Mesodermal cell (in vitro differentiated cells): ENCODE measurements around the gene DGKG.

Experiments
- H3K27ac ChIP-seq: 2 replicates; pipeline ENCODE4 v1.7.0; 2013; ENCODE audit warnings: mild to moderate bottlenecking, low read depth, low read length, moderate library complexity; ENCODE audit not compliant: severe bottlenecking
- H3K36me3 ChIP-seq: 2 replicates; pipeline ENCODE4 v1.7.1; 2013; ENCODE audit warnings: mild to moderate bottlenecking, low read length, moderate library complexity; ENCODE audit not compliant: control insufficient read depth, insufficient read depth
- H3K4me1 ChIP-seq: one replicate; pipeline ENCODE4 v1.7.1; 2013; ENCODE audit warnings: mild to moderate bottlenecking, low read length; ENCODE audit not compliant: insufficient read depth, control insufficient read depth, poor library complexity, severe bottlenecking
- H3K4me3 ChIP-seq: 2 replicates; pipeline ENCODE4 v1.7.0; 2013; ENCODE audit warnings: low read length, control low read depth, mild to moderate bottlenecking; ENCODE audit not compliant: insufficient read depth, poor library complexity, severe bottlenecking; ENCODE audit errors: extremely low read depth
- H3K9me3 ChIP-seq: 2 replicates; pipeline ENCODE4 v1.7.1; 2013; ENCODE audit warnings: mild to moderate bottlenecking, low read length, moderate library complexity; ENCODE audit not compliant: control insufficient read depth
- whole genome bisulfite sequencing, 2 experiments: methylation state at CpG; one replicate each; pipeline ENCODE4 v1.1.5; 2013; ENCODE audit warnings: missing lambda C conversion rate in 2 of 2; ENCODE audit not compliant: insufficient coverage in 2 of 2; 5-methylcytosine and 5-hydroxymethylcytosine counted together

The DGKG gene

GRCh38 chr3:186137051-186137685, 224.9 kb downstream of the DGKG start:
- H3K4me3 ChIP-seq, result no peak overlapping the region
- no peaks in the 10 kb centered on the region for H3K4me1 ChIP-seq
- H3K9me3 ChIP-seq, result no peaks in the 10 kb centered on the region
- peak overlapping the region; percentile 29 for H3K27ac ChIP-seq
- no peaks in the 10 kb centered on the region for H3K36me3 ChIP-seq
- 92 to 93% methylated on average over 12 to 13 of the region's 15 CpGs for WGBS, 2 experiments

- Histone ChIP-seq H3K4me1 (no peaks in the 10 kb centered on the region), H3K9me3 (no peaks in the 10 kb centered on the region), H3K36me3 (no peaks in the 10 kb centered on the region), H3K27ac (no peak overlapping the region), H3K4me3 (no peak overlapping the region)
- WGBS, 2 experiments, result 90 to 92% methylated on average over 5 of the region's 5 CpGs
These were observed 228.1 kb downstream of the DGKG start for GRCh38 chr3:186133980-186134379.

GRCh38 chr3:186132487-186132886, 229.5 kb downstream of the DGKG start:
- no peak overlapping the region for H3K27ac ChIP-seq
- no peaks in the 10 kb centered on the region for H3K9me3 ChIP-seq
- WGBS, 2 experiments, result 90 to 91% methylated on average over 2 of the region's 2 CpGs
- H3K36me3 ChIP-seq, result no peaks in the 10 kb centered on the region
- no peak overlapping the region for H3K4me3 ChIP-seq
- no peaks in the 10 kb centered on the region for H3K4me1 ChIP-seq

- H3K36me3 ChIP-seq, result no peaks in the 10 kb centered on the region
- H3K9me3 ChIP-seq, result no peaks in the 10 kb centered on the region
- H3K4me1 ChIP-seq, result no peaks in the 10 kb centered on the region
- H3K27ac ChIP-seq, result no peak overlapping the region
- no peak overlapping the region for H3K4me3 ChIP-seq
- whole genome bisulfite sequencing, 2 experiments, result 86 to 88% methylated on average over 2 to 3 of the region's 4 CpGs
These were observed 232.8 kb downstream of the DGKG start for GRCh38 chr3:186129206-186129605.

- Histone ChIP-seq H3K9me3 (no peaks in the 10 kb centered on the region), H3K36me3 (no peaks in the 10 kb centered on the region), H3K4me3 (no peak overlapping the region), H3K27ac (no peak overlapping the region), H3K4me1 (no peaks in the 10 kb centered on the region)
- WGBS, 2 experiments, result 71 to 81% methylated on average over 3 to 6 of the region's 8 CpGs
These were observed 233.9 kb downstream of the DGKG start for GRCh38 chr3:186128158-186128557.

GRCh38 chr3:186127463-186127862, 234.6 kb downstream of the DGKG start:
- no peaks in the 10 kb centered on the region for H3K36me3 ChIP-seq
- H3K9me3 ChIP-seq, result no peaks in the 10 kb centered on the region
- WGBS, 2 experiments, result 96 to 100% methylated on average over 3 of the region's 7 CpGs
- H3K4me1 ChIP-seq, result no peaks in the 10 kb centered on the region
- no peak overlapping the region for H3K4me3 ChIP-seq
- H3K27ac ChIP-seq, result no peak overlapping the region

GRCh38 chr3:186125118-186125517, 236.9 kb downstream of the DGKG start:
- Histone ChIP-seq H3K27ac (no peak overlapping the region), H3K4me1 (peaks cover 3% of the 10 kb centered on the region), H3K36me3 (no peaks in the 10 kb centered on the region), H3K4me3 (no peak overlapping the region), H3K9me3 (no peaks in the 10 kb centered on the region)
- WGBS, 2 experiments, result 89 to 100% methylated on average over 1 to 2 of the region's 2 CpGs

GRCh38 chr3:186124592-186124991, 237.4 kb downstream of the DGKG start:
- Histone ChIP-seq H3K27ac (peak overlapping the region; percentile 31), H3K4me1 (peaks cover 3% of the 10 kb centered on the region), H3K9me3 (no peaks in the 10 kb centered on the region), H3K36me3 (no peaks in the 10 kb centered on the region), H3K4me3 (no peak overlapping the region)
- 61 to 85% methylated on average over 2 of the region's 5 CpGs for WGBS, 2 experiments

- Histone ChIP-seq H3K4me3 (no peak overlapping the region), H3K27ac (no peak overlapping the region), H3K36me3 (no peaks in the 10 kb centered on the region), H3K4me1 (peaks cover 3% of the 10 kb centered on the region), H3K9me3 (no peaks in the 10 kb centered on the region)
- WGBS, 2 experiments, result 42 to 72% methylated on average over 2 to 5 of the region's 5 CpGs
These were observed 239.0 kb downstream of the DGKG start for GRCh38 chr3:186123012-186123411.

GRCh38 chr3:186121968-186122367, 240.1 kb downstream of the DGKG start:
- 25 to 40% methylated on average over 1 of the region's 2 CpGs for WGBS, 2 experiments
- H3K36me3 ChIP-seq, result no peaks in the 10 kb centered on the region
- peaks cover 3% of the 10 kb centered on the region for H3K4me1 ChIP-seq
- H3K4me3 ChIP-seq, result no peak overlapping the region
- no peaks in the 10 kb centered on the region for H3K9me3 ChIP-seq
- H3K27ac ChIP-seq, result peak overlapping the region; percentile 43

GRCh38 chr3:186121278-186121677, 240.8 kb downstream of the DGKG start:
- H3K4me1 ChIP-seq, result peaks cover 3% of the 10 kb centered on the region
- no peaks in the 10 kb centered on the region for H3K36me3 ChIP-seq
- H3K9me3 ChIP-seq, result no peaks in the 10 kb centered on the region
- 96 to 98% methylated on average over 5 of the region's 6 CpGs for WGBS, 2 experiments
- no peak overlapping the region for H3K27ac ChIP-seq
- no peak overlapping the region for H3K4me3 ChIP-seq
